Neuronal stem cell (in vitro differentiated cells): Measurements from ENCODE around the gene B4GALNT4.

Source experiments
- DNase-seq: peaks from one replicate; pipeline ENCODE4 v3.0.0-alpha.2; 2013; ENCODE audit warnings: low spot score
- H2AFZ ChIP-seq: one replicate; pipeline ENCODE4 v1.6.1; 2013; ENCODE audit warnings: mild to moderate bottlenecking, low read length, inconsistent platforms
- H2AK5ac ChIP-seq: 2 replicates; pipeline ENCODE4 v1.6.1; 2013; ENCODE audit warnings: low read depth, mild to moderate bottlenecking, inconsistent platforms, low read length, moderate library complexity, mixed read lengths
- H2BK120ac ChIP-seq: 2 replicates; pipeline ENCODE4 v1.6.1; 2013; ENCODE audit warnings: low read depth, mild to moderate bottlenecking, inconsistent platforms, low read length, moderate library complexity, mixed read lengths
- H2BK12ac ChIP-seq: one replicate; pipeline ENCODE4 v1.6.1; 2013; ENCODE audit warnings: low read length, inconsistent platforms
- H2BK15ac ChIP-seq: 2 replicates; pipeline ENCODE4 v1.6.1; 2013; ENCODE audit warnings: mild to moderate bottlenecking, low read length, inconsistent platforms, mixed read lengths
- H2BK5ac ChIP-seq: one replicate; pipeline ENCODE4 v1.6.1; 2013; ENCODE audit warnings: inconsistent platforms, mild to moderate bottlenecking, low read length, moderate library complexity
- H3K14ac ChIP-seq: one replicate; pipeline ENCODE4 v1.6.1; 2013; ENCODE audit warnings: low read length, inconsistent platforms
- H3K18ac ChIP-seq: 2 replicates; pipeline ENCODE4 v1.6.1; 2013; ENCODE audit warnings: low read length, inconsistent platforms
- H3K23ac ChIP-seq: 2 replicates; pipeline ENCODE4 v1.6.1; 2013; ENCODE audit warnings: low read depth, mild to moderate bottlenecking, mixed read lengths, low read length, inconsistent platforms; ENCODE audit not compliant: poor library complexity
- H3K27ac ChIP-seq: replicated peaks from 3 replicates; pipeline ENCODE4 v1.5.1; 2013; ENCODE audit warnings: low read length, inconsistent platforms
- H3K27me3 ChIP-seq, 3 experiments: 2 replicates each; pipeline ENCODE4 v1.6.1; 2013; ENCODE audit warnings: low read length in 3 of 3, mild to moderate bottlenecking in 2 of 3, inconsistent platforms in 1 of 3, low read depth in 1 of 3, mixed read lengths in 1 of 3, moderate library complexity in 1 of 3; ENCODE audit not compliant: control insufficient read depth in 3 of 3, insufficient read depth in 3 of 3
- H3K36me3 ChIP-seq, 2 donors: replicated peaks in 1 of 2; 2 replicates each; pipeline ENCODE4 v1.6.1; 2013; ENCODE audit warnings: low read length in 2 of 2; ENCODE audit not compliant: control insufficient read depth in 2 of 2, insufficient read depth in 2 of 2
- H3K4ac ChIP-seq: 2 replicates; pipeline ENCODE4 v1.6.1; 2013; ENCODE audit warnings: inconsistent platforms, mild to moderate bottlenecking, low read length, moderate library complexity
- H3K4me1 ChIP-seq, 2 donors: 1 replicate in 1 of 2; 2 replicates in 1 of 2; pipeline ENCODE4 v1.6.1; 2013; ENCODE audit warnings: low read length in 2 of 2, low read depth in 1 of 2; ENCODE audit not compliant: control insufficient read depth in 2 of 2, insufficient read depth in 1 of 2
- H3K4me2 ChIP-seq: one replicate; pipeline ENCODE4 v1.6.1; 2013; ENCODE audit warnings: mild to moderate bottlenecking, low read length, inconsistent platforms; ENCODE audit not compliant: insufficient read depth, poor library complexity, severe bottlenecking
- H3K4me3 ChIP-seq, 2 donors: 2 replicates each; pipeline ENCODE4 v1.5.1; 2013; ENCODE audit warnings: low read length in 2 of 2, mild to moderate bottlenecking in 2 of 2, inconsistent platforms in 1 of 2, moderate library complexity in 1 of 2
- H3K79me1 ChIP-seq: one replicate; pipeline ENCODE4 v1.6.1; 2013; ENCODE audit warnings: low read depth, mild to moderate bottlenecking, inconsistent platforms, low read length, moderate library complexity
- H3K9ac ChIP-seq: one replicate; pipeline ENCODE4 v1.6.1; 2013; ENCODE audit warnings: mild to moderate bottlenecking, low read depth, low read length, inconsistent platforms; ENCODE audit not compliant: poor library complexity
- H3K9me3 ChIP-seq, 2 donors: replicated peaks in 1 of 2; 2 replicates each; pipeline versions ENCODE3 to v1.6.1; 2013; ENCODE audit warnings: low read length in 2 of 2, mild to moderate bottlenecking in 2 of 2, inconsistent platforms in 1 of 2, low read depth in 1 of 2, mixed read lengths in 1 of 2, moderate library complexity in 1 of 2; ENCODE audit not compliant: control insufficient read depth in 2 of 2, insufficient read depth in 1 of 2
- H4K8ac ChIP-seq: one replicate; pipeline ENCODE4 v1.6.1; 2013; ENCODE audit warnings: low read depth, mild to moderate bottlenecking, inconsistent platforms, low read length, moderate library complexity
- H4K91ac ChIP-seq: one replicate; pipeline ENCODE4 v1.6.1; 2013; ENCODE audit warnings: low read length, low read depth, mild to moderate bottlenecking, inconsistent platforms; ENCODE audit not compliant: poor library complexity
- WGBS, 2 donors: extraction: QIAGEN DNeasy Blood & Tissue Kit; methylation state at CpG; one replicate each; pipeline ENCODE4 v1.1.7; 2013; ENCODE audit warnings: missing lambda C conversion rate in 2 of 2, mixed read lengths in 1 of 2; ENCODE audit not compliant: insufficient read length in 2 of 2, insufficient replicate concordance in 1 of 2; ENCODE audit errors: extremely low coverage in 2 of 2; 5-methylcytosine and 5-hydroxymethylcytosine counted together

The B4GALNT4 gene

GRCh38 chr11:340539-341512 lies 28.5 kb upstream of the B4GALNT4 start:
- no peak overlapping the region for H3K4ac ChIP-seq
- H3K27ac ChIP-seq = no peak overlapping the region
- no peaks in the 10 kb centered on the region for H3K36me3 ChIP-seq
- no peak overlapping the region for H4K8ac ChIP-seq
- H3K9ac ChIP-seq = no peak overlapping the region
- no peak for DNase-seq
- H3K79me1 ChIP-seq = no peaks in the 10 kb centered on the region
- H3K4me3 ChIP-seq = no peak overlapping the region
- no peak overlapping the region for H2BK12ac ChIP-seq
- no peaks in the 10 kb centered on the region for H3K9me3 ChIP-seq
- no peak overlapping the region for H3K18ac ChIP-seq
- no peak overlapping the region for H2BK5ac ChIP-seq
- no peak overlapping the region for H3K14ac ChIP-seq
- no peak overlapping the region for H2BK120ac ChIP-seq
- no CpG with 5 or more reads among the region's 5 CpGs for WGBS, 2 donors
- H4K91ac ChIP-seq = no peak overlapping the region
- no peak overlapping the region for H2AFZ ChIP-seq
- H2BK15ac ChIP-seq = no peak overlapping the region
- H2AK5ac ChIP-seq = no peak overlapping the region
- no peak overlapping the region for H3K23ac ChIP-seq
- peaks cover 9 to 25% of the 10 kb centered on the region in 2 donors for H3K4me1 ChIP-seq
- no peaks in the 10 kb centered on the region for H3K27me3 ChIP-seq
- H3K4me2 ChIP-seq = no peak overlapping the region

DNA sequence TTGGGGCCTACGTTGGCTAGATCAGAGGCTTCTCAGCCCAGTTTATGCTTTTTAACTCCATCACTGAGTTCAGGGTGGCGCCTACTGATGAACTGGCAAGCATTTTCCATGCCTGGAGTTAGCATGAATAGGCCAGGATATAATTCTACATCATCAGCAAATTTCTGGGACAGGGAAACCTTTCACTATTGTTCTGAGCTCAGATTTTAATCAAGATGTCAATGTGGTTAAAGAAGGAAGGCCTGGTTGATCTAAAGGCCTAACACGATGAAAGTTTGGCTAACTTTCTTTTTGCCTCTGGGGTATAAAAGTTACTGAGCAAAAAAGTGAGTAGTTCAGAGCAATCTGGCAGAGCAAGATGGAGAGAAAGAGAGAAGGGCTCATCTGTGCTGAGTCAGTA lies 27.0 kb upstream of the B4GALNT4 start:
- H2BK5ac ChIP-seq = no peak overlapping the region

GRCh38 chr11:344836-345578 lies 24.3 kb upstream of the B4GALNT4 start:
- no peak overlapping the region for H2BK12ac ChIP-seq
- DNase-seq = no peak

More for the DNA sequence above, 27.0 kb upstream of the B4GALNT4 start:
- Histone ChIP-seq H3K9me3 (no peaks in the 10 kb centered on the region), H3K4me1 (peaks cover 0 to 12% of the 10 kb centered on the region in 2 donors), H2AFZ (peak overlapping the region; percentile 59), H3K27me3 (no peaks in the 10 kb centered on the region), H4K91ac (no peak overlapping the region), H4K8ac (no peak overlapping the region), H3K27ac (peak overlapping the region; percentile 3), H2AK5ac (no peak overlapping the region), H3K4me3 (no peak overlapping the region), H3K4ac (no peak overlapping the region), H2BK15ac (no peak overlapping the region), H2BK12ac (no peak overlapping the region), H3K79me1 (no peaks in the 10 kb centered on the region), H3K18ac (no peak overlapping the region), H3K14ac (no peak overlapping the region), H3K36me3 (no peaks in the 10 kb centered on the region), H3K23ac (no peak overlapping the region), H3K4me2 (no peak overlapping the region), H3K9ac (no peak overlapping the region), H2BK120ac (no peak overlapping the region)
- DNase-seq = no peak
- WGBS, 2 donors = no CpG with 5 or more reads among the region's 3 CpGs

GRCh38 chr11:346529-346928 lies 22.8 kb upstream of the B4GALNT4 start:
- Histone ChIP-seq H3K27me3 (no peaks in the 10 kb centered on the region), H2BK12ac (no peak overlapping the region), H3K14ac (no peak overlapping the region), H3K23ac (no peak overlapping the region), H3K9ac (no peak overlapping the region), H4K91ac (no peak overlapping the region), H3K27ac (no peak overlapping the region), H3K4me3 (no peak overlapping the region), H3K79me1 (no peaks in the 10 kb centered on the region), H3K18ac (no peak overlapping the region), H3K36me3 (no peaks in the 10 kb centered on the region), H2AFZ (no peak overlapping the region), H3K9me3 (no peaks in the 10 kb centered on the region), H2AK5ac (no peak overlapping the region), H4K8ac (no peak overlapping the region), H3K4ac (no peak overlapping the region), H2BK5ac (no peak overlapping the region), H2BK15ac (no peak overlapping the region), H3K4me1 (peaks cover 0 to 3% of the 10 kb centered on the region in 2 donors), H2BK120ac (no peak overlapping the region), H3K4me2 (no peak overlapping the region)
- DNase-seq = no peak
- no CpG with 5 or more reads among the region's 3 CpGs for WGBS, 2 donors

More at GRCh38 chr11:344836-345578, 24.3 kb upstream of the B4GALNT4 start:
- Histone ChIP-seq H3K4me3 (no peak overlapping the region), H3K4me1 (peaks cover 0 to 8% of the 10 kb centered on the region in 2 donors), H2AFZ (no peak overlapping the region), H3K79me1 (no peaks in the 10 kb centered on the region), H2BK5ac (no peak overlapping the region), H2BK15ac (no peak overlapping the region), H2BK120ac (no peak overlapping the region), H4K91ac (no peak overlapping the region), H3K27me3 (no peaks in the 10 kb centered on the region), H3K9me3 (no peaks in the 10 kb centered on the region), H3K14ac (no peak overlapping the region), H3K23ac (no peak overlapping the region), H3K36me3 (no peaks in the 10 kb centered on the region), H2AK5ac (no peak overlapping the region), H3K4ac (no peak overlapping the region), H3K4me2 (no peak overlapping the region), H4K8ac (no peak overlapping the region), H3K18ac (no peak overlapping the region), H3K27ac (no peak overlapping the region), H3K9ac (no peak overlapping the region)
- WGBS, 2 donors = no CpG with 5 or more reads among the region's 11 CpGs
